AG08395 (cell line): ENCODE measurements around the gene PVALEF.

ENCODE experiments used
- DNase-seq: peaks from one replicate; pipeline ENCODE4 v3.0.0; 2012; ENCODE audit warnings: mixed read lengths, low spot score

Gene PVALEF

DNA sequence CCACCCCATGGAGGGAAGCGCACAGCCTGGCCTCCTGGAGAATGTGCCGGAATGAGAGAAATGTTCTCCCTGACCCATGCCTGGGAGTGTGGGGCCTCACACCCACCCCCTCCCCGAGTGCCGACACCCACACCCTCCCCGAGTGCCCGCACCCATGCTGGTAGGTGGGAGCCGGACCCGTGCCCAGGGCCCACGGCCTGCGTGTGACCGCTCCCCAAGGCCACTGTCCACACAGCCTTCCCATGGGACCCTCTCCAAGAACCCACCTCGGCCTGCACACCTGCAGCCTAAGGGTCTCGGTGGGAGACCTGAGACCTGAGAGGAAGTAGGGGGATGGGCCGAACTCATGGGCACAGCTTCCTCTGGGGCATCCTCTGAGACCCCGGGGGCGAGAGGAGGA lies 3.3 kb upstream of the PVALEF start:
- DNase-seq: no peak

- no peak for DNase-seq
Observed at GRCh38 chr17:81162491-81162890, 2.8 kb upstream of the PVALEF start.

DNA sequence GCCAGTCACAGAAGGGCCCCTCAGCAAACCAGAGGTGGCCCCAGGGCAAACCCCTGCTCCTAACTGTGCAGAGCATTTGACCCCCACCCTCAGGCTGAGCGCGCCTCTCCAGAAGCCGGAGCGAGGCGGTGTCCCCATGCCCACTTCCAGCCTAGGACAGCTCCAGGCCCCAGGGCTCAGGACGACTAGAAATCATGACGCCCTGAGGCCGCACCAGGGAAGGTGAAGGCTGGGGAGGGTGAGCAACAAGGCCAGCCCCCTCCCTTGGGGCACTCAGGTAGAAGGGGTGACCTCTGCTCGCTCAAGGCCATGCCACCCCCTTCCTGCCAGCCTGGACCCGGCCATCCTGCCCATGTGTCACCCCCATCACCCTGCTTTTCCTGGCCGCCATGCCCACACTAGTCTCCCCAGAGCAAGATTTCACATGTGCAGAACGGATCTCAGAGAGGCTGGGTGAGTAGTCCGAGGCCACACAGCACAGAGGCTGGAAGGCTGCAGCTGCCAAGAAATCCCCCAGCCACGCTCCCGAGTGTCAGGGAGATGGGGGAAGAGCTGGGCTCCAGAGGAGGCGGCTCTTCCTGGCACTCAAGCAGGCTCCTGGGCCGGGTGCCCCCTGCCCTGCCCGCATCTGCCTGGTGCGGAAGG lies 2.1 kb upstream of the PVALEF start:
- DNase-seq: no peak

DNA sequence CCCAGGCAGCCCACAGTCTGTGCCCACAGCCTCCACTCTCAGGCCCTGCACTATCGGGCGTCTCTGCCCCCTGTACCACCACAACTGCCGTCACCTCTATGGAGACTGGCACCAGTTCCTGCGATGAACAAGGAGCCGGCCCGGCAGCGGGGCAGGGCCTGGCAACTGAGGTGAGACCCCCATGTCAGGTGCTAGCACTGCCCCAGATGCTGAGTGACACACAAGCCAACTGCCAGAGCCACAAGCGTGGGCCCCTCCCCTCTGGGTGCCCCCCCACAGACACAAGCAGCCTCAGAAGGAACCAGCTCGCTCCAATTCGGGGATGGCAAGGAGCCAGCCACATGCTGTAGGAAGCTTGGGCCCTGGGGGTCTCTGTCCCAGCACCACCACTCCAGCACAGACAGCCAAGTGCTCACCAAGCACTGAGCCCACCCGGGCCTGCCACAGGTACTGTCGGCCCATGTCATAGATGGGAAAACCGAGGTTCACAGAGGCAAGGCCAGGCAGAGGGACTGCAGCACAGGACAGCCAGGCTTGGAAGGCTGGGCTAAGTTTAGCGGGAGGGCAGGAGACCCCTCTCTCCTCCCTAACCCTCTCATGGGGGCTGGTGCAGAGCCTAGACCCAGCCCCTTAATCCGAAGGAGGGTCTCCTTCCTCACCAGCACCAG lies 1.5 kb upstream of the PVALEF start:
- no peak for DNase-seq

DNA sequence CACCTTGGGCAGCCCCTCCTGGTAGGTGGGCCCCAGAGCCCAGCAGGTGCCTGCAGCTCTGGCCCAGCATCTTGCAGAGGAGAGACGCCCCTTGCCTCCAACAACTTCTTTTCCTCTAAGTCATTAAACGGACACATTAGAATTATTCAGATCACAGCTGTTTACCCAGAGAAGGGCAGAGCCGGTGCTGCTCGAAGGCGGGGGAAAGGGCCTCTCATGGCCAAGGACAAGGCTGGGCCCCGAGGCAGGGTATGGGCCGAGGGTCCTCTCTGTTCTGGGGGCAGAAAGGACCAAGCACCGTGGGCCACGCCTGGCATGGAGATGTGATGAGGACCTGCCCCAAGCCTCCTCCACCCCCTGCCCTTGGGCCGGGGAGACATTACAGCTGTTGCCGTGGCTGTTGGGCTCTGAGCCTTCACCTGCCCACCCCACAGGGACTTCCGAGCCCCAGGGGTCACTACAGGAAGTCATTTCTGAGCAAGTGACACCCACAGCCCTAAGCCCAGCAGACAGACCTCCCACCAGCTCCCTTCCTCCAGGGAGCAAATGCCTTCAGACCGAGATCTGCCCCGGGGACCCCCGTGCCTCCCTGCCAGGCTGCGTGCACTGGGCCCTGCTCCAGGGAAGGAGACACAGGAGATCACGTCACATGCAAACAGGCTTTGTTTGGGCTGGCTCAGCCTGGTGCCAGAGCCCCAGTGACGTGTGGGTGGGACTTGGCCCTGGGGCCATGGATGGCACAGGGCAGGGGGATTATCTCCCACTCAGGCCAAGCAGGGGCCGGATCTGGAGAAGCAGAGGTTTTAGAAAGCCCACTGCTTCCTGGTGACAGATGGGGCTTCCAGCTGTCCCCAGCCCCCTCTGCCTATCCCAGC lies 699 bp upstream of the PVALEF start:
- no peak for DNase-seq

DNA sequence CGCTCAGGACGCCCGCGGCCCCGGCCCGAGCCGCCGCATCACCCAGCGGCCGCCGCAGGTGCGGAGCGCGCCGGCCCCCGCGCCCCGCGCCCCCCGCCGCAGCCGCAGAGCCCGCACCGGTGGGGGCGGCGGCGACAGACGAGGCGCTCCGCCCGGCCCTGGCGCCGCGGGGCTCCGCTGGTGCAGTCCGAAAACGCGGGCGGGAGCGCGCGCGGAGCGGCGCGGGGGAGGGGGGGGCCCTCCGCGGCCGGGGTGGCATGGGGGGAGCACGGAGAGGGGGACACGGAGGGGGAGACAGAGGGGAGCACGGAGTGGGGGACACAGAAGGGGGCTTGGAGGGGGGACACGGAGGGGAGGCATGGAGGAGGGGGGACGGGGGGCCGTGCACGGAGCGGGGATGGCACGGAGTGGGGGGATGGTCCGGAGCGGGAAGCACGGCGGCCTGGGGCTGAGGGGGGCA lies 756 bp downstream of the PVALEF start, which contains the start of gene AATK:
Gene AATK, minus strand, starts transcription at position 189 of the 460 bp plus-strand sequence. CDS start 229 bp downstream, outside the sequence.
- DNase-seq: no peak

DNA sequence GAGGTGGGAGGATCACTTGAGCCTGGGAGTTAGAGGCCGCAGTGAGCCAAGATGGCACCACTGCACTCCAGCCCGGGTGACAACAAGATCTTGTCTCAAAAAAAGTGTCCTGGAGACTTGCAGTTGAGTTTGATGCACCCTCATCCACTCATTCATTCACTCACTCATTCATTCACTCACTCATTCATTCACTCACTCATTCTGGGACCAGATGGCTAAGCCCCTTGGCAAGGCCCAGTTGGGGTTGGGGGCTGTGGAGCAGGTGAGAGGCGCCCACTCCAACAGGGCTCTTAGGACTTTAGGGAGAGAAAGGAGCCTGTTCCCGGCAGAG lies 1.9 kb downstream of the PVALEF start:
- DNase-seq: no peak

- DNase-seq: no peak
Observed at GRCh38 chr17:81167638-81168037, 2.3 kb downstream of the PVALEF start.

DNA sequence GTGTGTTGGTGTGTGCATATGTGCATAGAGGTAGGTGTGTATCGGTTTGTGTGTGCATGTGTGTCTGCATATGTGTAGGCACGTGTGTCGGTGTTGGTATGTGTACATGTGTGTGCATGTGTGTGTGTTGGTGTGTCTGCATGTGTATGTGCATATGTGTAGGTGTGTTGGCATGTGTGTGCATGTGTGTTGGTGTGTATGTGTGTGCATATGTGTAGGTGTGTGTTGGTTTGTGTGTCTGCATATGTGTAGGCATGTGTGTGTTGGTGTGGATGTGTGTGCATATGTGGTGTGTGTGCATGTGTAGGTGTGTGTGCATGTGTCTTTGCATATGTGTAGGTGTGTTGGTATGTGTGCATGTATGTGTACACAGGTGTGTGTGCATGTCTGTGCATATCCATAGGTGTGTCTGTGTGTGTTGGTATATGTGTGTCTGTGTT lies 4.6 kb downstream of the PVALEF start:
- DNase-seq: no peak

DNA sequence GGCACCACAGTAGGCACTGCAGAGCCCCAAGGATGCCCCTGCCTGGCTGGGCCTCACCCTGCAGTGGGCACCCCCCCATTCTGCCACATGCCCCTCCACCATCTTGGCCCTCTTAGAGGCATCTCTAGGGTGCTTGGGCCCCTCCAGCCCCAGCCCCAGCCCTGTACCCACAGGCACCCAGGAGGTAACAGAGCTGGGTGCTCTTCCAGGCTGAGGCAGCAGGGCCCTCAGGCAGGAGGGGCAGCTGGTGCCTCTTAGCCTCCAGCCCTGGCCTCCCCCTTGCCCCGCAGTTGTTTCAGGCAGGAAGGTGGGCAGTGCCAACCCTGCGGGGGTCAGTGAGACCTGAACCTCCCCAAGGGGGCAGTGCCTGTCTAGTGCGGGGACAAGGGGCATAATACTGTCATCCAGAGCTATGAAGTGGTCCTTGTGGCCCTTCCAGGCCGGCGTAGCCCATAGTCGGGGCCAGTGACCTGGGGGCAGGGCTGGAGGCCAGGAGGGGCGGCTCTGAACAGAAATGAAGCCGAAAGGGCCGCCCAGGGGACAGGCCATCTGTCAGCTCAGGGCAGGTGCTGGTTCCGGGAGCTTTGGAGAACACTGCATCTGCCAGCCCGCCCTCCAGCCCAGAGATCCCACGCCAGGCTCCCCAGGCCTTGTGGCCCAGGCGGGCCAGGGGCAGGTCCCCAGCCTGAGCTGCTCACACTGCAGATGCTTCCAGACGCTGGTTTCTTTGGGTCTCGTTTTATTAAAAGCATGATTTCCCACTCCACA lies 5.6 kb downstream of the PVALEF start:
- no peak for DNase-seq

DNA sequence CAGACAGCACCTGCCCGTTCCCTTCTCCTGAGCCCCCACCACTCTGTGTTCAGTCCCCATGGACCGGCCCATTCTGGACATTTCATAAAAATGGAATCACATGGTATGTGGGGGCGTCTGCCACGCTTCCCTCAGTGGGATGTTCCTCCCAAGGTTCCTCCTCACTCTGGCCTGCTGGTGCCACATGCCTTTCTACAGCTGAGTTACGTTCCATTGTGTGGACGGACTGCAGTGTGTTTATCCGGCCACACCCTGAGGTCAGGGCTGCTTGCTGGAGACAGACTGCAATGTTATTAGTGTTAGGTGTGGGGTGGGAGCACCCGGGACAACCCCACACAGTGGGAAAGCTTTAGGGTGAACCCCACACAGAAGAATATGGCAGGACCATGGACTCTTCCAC lies 6.6 kb downstream of the PVALEF start:
- no peak for DNase-seq

DNA sequence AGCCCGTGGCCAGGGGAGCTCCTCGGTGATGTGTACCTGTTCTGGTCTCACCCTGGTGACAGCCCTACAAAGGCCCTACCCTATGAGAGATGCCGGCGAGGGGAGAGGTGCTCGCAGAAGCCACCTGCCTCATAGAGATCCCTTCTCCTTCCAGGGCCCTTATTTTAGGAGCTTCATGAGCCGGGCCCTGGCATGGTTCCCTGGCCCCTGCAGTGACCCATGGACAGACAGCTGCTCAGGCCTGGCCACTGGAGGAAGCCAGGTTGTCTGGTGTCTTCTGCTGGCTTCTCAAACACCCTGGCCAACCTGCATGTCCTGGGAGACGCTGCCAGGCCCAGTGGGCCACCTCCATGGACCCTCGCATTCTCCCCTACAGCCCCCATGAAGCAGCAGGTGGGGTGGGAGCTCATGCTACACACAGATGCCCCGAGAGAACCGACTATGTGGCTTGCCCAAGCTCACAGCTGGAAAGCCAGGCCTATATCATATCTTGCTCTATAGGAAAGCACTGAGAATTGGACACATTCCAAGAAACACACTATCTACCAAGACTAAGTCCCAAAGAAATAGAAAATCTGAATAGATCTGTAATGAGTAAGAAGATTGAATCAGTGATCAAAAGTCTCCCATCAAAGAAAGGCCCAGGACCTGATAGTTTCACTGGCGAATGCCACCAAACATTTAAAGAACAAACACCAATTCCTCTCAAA lies 7.9 kb downstream of the PVALEF start:
- no peak for DNase-seq

DNA sequence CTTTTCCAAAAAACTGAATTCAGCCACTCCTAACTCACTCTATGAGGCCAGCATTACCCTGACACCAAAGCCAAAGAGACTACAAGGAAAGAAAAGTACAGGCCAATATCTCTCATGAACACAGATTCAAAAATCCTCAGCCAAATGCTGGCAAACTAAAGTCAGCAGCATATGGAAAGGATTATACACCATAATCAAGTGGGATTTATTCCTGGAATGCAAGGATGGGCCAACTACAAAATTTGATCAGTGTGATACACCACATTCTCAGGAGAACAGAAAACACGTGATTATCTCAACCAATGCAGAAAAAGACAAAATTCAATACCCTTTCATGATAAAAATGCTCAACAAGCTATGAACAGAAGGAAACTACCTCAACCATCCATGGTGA lies 8.5 kb downstream of the PVALEF start:
- DNase-seq: no peak

DNA sequence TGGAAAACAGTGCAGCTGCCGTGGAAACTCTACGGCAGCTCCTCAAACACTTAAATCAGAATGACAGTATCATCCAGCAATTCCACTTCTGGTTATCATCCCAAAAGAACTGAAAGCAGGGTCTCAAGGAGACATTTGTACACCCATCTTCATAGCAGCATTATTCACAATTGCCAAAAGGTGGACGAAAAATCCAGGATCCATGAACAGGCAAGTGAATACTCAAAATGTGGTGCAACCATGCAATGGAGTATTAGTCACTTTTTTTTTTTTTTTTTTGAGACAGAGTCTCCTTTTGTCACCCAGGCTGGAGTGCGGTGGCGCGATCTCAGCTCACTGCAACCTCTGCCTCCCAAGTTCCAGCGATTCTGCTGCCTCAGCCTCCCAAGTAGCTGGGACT lies 11.4 kb downstream of the PVALEF start:
- no peak for DNase-seq

DNA sequence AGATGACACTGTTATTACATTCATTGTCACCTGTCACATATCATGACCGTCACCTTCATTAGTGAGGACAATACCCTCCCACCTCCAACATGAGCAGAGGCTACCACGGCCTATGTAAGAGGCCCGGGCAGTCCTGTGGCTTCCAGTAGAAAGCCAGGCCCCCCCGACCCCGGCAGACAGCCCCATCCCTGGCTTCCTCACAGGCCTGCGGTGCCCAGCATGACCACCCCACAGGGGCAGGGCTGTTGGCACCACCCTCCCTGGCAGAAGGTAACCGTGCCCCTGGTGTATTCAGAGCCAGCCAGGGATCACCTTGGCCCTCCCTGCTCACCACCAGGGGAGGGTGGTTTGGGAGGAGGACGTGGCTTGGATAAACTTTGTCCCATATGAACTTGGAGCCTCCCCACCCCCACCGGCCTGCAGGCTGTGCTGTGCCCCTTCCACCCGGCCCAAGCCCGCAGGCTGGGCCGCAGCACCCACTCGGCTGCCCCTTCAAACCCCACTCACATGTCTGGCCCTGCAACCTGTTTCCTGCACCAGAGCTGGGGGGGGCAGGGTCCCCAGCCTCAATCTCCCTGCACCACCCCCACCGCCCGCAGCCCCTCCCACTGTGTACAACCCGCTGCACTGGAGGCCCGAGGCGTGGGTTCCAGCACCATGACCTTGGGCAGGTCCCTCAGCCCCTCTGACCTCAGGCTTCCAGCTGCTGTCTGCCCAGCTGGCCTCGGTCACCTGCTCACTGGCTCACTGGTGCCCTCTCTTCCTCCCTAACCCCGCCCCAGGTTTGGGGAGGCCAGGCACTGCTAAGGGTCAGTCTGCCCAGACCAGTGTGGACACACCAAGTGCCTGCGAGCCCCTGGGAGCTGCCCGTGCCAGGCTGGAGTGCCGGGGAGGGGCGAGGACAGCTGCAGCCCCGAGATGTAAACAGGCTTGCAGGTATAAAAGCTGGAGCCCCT lies 13.1 kb downstream of the PVALEF start:
- DNase-seq: no peak

GRCh38 chr17:81179220-81179619 lies 13.9 kb downstream of the PVALEF start:
- no peak for DNase-seq

- DNase-seq: no peak
Observed at GRCh38 chr17:81179861-81180260, 14.6 kb downstream of the PVALEF start.

GRCh38 chr17:81180836-81181810 lies 15.8 kb downstream of the PVALEF start:
- no peak for DNase-seq

DNA sequence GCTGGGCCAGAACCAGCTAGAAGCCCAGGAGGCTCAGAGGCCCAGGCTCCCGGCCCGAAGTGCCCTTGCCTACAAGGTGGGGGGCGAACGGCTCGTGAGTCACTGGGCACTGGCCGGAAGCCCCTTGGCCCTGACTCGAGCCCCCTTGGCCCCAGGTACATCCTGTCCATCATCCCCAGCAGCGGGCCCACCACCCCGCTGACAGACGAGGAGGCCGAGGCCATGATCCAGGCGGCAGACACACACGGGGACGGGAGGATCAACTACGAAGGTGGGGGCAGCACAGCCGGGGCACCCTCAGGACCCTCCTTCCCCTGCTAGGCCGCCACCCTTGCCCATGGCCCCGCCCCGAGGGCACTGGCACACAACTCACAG lies 16.5 kb downstream of the PVALEF start:
- no peak for DNase-seq
